Body of pancreas (tissue), 4 donors: Measurements from ENCODE around the gene GINS1.

ENCODE experiments used
- POLR2A ChIP-seq, 3 donors: fragments of 450-650 bp; IDR thresholded peaks; one replicate each; pipeline ENCODE4 v1.6.1; 2016; ENCODE audit warnings: antibody characterized with exemption in 3 of 3, mild to moderate bottlenecking in 2 of 3
- TF ChIP-seq, protein P1 (sequence below), 7 experiments: fragments of 450-650 bp in 4 of 7; fragments of 200-600 bp in 3 of 7; sonication (generic) in 3 of 7; IDR thresholded peaks; one replicate each; pipeline ENCODE4 v1.5.1; 2016 to 2019; ENCODE audit warnings: antibody characterized with exemption in 7 of 7

DNA sequence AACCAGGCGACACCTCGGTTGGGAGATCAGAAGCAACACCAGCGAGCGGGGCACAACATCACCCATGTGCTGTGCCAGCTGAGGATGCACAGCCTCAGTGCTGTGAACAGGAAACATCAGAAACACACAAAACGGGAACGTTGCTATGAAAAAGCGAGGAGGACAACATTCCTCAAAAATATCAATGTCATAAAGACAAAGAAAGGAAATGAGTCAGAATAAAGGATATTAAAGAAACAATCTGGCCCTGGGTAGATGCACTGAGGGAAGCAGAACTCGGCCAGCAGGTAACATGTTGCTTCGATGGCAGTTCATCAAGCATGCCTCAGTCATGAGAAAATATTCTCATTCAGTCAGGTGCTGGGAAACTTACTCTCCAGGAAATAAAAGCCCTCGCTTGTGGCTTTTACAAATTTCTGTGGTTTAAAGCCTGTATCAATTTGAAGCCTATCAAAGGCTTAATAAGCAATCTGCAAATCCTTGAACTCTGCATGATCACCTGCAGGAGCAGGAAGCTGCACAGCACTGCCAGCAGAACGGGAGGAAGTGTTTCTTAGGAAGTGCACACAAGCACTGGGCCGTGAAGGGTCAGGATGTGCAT lies 77.5 kb downstream of the GINS1 start:
- TF ChIP-seq, protein P1, sequence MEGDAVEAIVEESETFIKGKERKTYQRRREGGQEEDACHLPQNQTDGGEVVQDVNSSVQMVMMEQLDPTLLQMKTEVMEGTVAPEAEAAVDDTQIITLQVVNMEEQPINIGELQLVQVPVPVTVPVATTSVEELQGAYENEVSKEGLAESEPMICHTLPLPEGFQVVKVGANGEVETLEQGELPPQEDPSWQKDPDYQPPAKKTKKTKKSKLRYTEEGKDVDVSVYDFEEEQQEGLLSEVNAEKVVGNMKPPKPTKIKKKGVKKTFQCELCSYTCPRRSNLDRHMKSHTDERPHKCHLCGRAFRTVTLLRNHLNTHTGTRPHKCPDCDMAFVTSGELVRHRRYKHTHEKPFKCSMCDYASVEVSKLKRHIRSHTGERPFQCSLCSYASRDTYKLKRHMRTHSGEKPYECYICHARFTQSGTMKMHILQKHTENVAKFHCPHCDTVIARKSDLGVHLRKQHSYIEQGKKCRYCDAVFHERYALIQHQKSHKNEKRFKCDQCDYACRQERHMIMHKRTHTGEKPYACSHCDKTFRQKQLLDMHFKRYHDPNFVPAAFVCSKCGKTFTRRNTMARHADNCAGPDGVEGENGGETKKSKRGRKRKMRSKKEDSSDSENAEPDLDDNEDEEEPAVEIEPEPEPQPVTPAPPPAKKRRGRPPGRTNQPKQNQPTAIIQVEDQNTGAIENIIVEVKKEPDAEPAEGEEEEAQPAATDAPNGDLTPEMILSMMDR (IDR thresholded peaks at IDR 0.05), result no peak
- no peak for TF ChIP-seq POLR2A (IDR thresholded peaks at IDR 0.05)
